GM23338 (cell line): Measurements from ENCODE around the gene PGBD5. TPM values are rescaled to one million over a fixed set of nuclear protein-coding genes. Genes with fewer than 3 reads are reported as not detected.

Experiments
- ATAC-seq: fragments of 200-7000 bp; cut with Tn5 transposase; 3 replicates; pipeline ENCODE4 v1.9.1; 2020
- DNase-seq: peaks from one replicate; pipeline ENCODE4 v3.0.0-alpha.2; 2015; ENCODE audit warnings: low spot score
- H2AFZ ChIP-seq: fragments of 200-600 bp; sonication (generic); 2 replicates; pipeline ENCODE4 v1.8.0; 2016; ENCODE audit warnings: antibody characterized with exemption, mild to moderate bottlenecking, moderate library complexity
- H3F3A ChIP-seq: fragments of 200-600 bp; sonication (generic); replicated peaks from 2 replicates; pipeline ENCODE4 v1.8.0; 2017; ENCODE audit warnings: antibody characterized with exemption, mixed run types, low read depth
- H3K27ac ChIP-seq: fragments of 200-600 bp; sonication (generic); 2 replicates; pipeline ENCODE4 v1.6.1; 2016; ENCODE audit warnings: low read depth
- H3K27me3 ChIP-seq: fragments of 200-600 bp; sonication (generic); 2 replicates; pipeline ENCODE4 v1.8.0; 2016; ENCODE audit warnings: mild to moderate bottlenecking, mixed run types, moderate library complexity; ENCODE audit not compliant: insufficient read depth
- H3K36me3 ChIP-seq: fragments of 200-600 bp; sonication (generic); 2 replicates; pipeline ENCODE4 v1.8.0; 2016; ENCODE audit warnings: mild to moderate bottlenecking; ENCODE audit not compliant: insufficient read depth
- H3K4me1 ChIP-seq: fragments of 200-600 bp; sonication (generic); 2 replicates; pipeline ENCODE4 v1.8.0; 2016; ENCODE audit warnings: mild to moderate bottlenecking, moderate library complexity; ENCODE audit not compliant: insufficient read depth
- H3K4me2 ChIP-seq: fragments of 200-600 bp; sonication (generic); 2 replicates; pipeline ENCODE4 v1.7.1; 2017; ENCODE audit warnings: mixed run types
- H3K4me3 ChIP-seq: fragments of 200-600 bp; sonication (generic); 2 replicates; pipeline ENCODE4 v1.6.1; 2016; ENCODE audit warnings: mixed run types
- H3K79me2 ChIP-seq: fragments of 200-600 bp; sonication (generic); replicated peaks from 2 replicates; pipeline ENCODE4 v1.8.0; 2017; ENCODE audit warnings: mild to moderate bottlenecking; ENCODE audit not compliant: insufficient read depth
- H3K9me2 ChIP-seq: fragments of 200-600 bp; sonication (generic); 2 replicates; pipeline ENCODE4 v1.8.0; 2017; ENCODE audit not compliant: insufficient read depth
- H4K20me1 ChIP-seq: fragments of 200-600 bp; sonication (generic); replicated peaks from 2 replicates; pipeline ENCODE4 v1.8.0; 2017; ENCODE audit warnings: mild to moderate bottlenecking; ENCODE audit not compliant: insufficient read depth
- H3K27ac Mint-ChIP-seq: 2 replicates; pipeline ENCODE4 v1.8.0; 2020; ENCODE audit warnings: inconsistent platforms, mild to moderate bottlenecking, moderate library complexity, mixed read lengths
- H3K27me3 Mint-ChIP-seq: 3 replicates; pipeline ENCODE4 v1.8.0; 2022; ENCODE audit warnings: low read depth, mild to moderate bottlenecking, moderate library complexity, mixed read lengths, inconsistent platforms; ENCODE audit not compliant: insufficient read depth, poor library complexity
- H3K36me3 Mint-ChIP-seq: 3 replicates; pipeline ENCODE4 v1.8.0; 2021; ENCODE audit warnings: low read depth, mild to moderate bottlenecking, inconsistent platforms, moderate library complexity, mixed read lengths
- H3K4me1 Mint-ChIP-seq: 3 replicates; pipeline ENCODE4 v1.8.0; 2020; ENCODE audit warnings: mild to moderate bottlenecking, inconsistent platforms, mixed read lengths
- H3K4me3 Mint-ChIP-seq: 3 replicates; pipeline ENCODE4 v1.8.0; 2021; ENCODE audit warnings: moderate library complexity, mild to moderate bottlenecking, inconsistent platforms, mixed read lengths
- H3K9me3 Mint-ChIP-seq: 3 replicates; pipeline ENCODE4 v1.8.0; 2020; ENCODE audit warnings: moderate library complexity, mild to moderate bottlenecking, inconsistent platforms, mixed read lengths
- CREB1 ChIP-seq: fragments of 250-450 bp; sonication (Bioruptor Pico); IDR thresholded peaks from 2 replicates; pipeline ENCODE4 v1.5.0; 2020; ENCODE audit warnings: low read depth, mild to moderate bottlenecking, moderate library complexity
- CTCF ChIP-seq, 2 experiments: fragments of 200-600 bp in 1 of 2; sonication (generic) in 1 of 2; conservative IDR thresholded peaks; 2 replicates each; pipeline versions ENCODE4 v1.5.1 to v1.6.1; 2016 to 2017; ENCODE audit warnings: antibody characterized with exemption in 2 of 2, low read depth in 2 of 2, mild to moderate bottlenecking in 2 of 2, moderate library complexity in 1 of 2
- ETS1 ChIP-seq: IDR thresholded peaks from 2 replicates; pipeline ENCODE4 v1.6.1; 2016; ENCODE audit warnings: antibody characterized with exemption
- EZH2 ChIP-seq: fragments of 200-600 bp; sonication (generic); IDR thresholded peaks from one replicate; pipeline ENCODE4 v1.8.0; 2017; ENCODE audit warnings: antibody characterized with exemption, mild to moderate bottlenecking, low read depth; ENCODE audit not compliant: unreplicated experiment
- EZH2phosphoT487 ChIP-seq: fragments of 200-600 bp; sonication (generic); IDR thresholded peaks from one replicate; pipeline ENCODE4 v1.8.1; 2018; ENCODE audit warnings: antibody characterized with exemption; ENCODE audit not compliant: unreplicated experiment
- JUNB ChIP-seq: IDR thresholded peaks from one replicate; pipeline ENCODE4 v1.6.1; 2016; ENCODE audit warnings: antibody characterized with exemption; ENCODE audit not compliant: unreplicated experiment
- NANOG ChIP-seq: IDR thresholded peaks from 2 replicates; pipeline ENCODE4 v1.6.1; 2016; ENCODE audit warnings: antibody characterized with exemption, borderline replicate concordance
- POLR2AphosphoS5 ChIP-seq: IDR thresholded peaks from 2 replicates; pipeline ENCODE4 v1.6.1; 2016; ENCODE audit warnings: antibody characterized with exemption, low read depth
- REST ChIP-seq: IDR thresholded peaks from one replicate; pipeline ENCODE4 v1.6.1; 2018; ENCODE audit warnings: antibody characterized with exemption; ENCODE audit not compliant: unreplicated experiment
- STAT1 ChIP-seq: IDR thresholded peaks from one replicate; pipeline ENCODE4 v1.6.1; 2016; ENCODE audit warnings: antibody characterized with exemption; ENCODE audit not compliant: unreplicated experiment
- ZNF114 ChIP-seq: fragments of 250-450 bp; sonication (Bioruptor Pico); IDR thresholded peaks from 2 replicates; pipeline ENCODE4 v1.5.0; 2020; ENCODE audit warnings: mild to moderate bottlenecking, moderate library complexity
- ZNF331 ChIP-seq: fragments of 250-450 bp; sonication (Bioruptor Pico); IDR thresholded peaks from 2 replicates; pipeline ENCODE4 v1.5.0; 2020; ENCODE audit warnings: low read depth, mild to moderate bottlenecking, moderate library complexity
- ZNF462 ChIP-seq: fragments of 250-450 bp; sonication (Bioruptor Pico); IDR thresholded peaks from 2 replicates; pipeline ENCODE4 v1.5.0; 2020; ENCODE audit warnings: mild to moderate bottlenecking, moderate library complexity
- polyA plus RNA-seq: library from polyadenylated mRNA; unstranded; fragments of >200 nt; fragmentation: Nextera tagmentation; extraction: Ambion mirVana; gene quantifications from 2 replicates; pipeline ENCODE4 v1.2.1, GENCODE V29; 2016
- total RNA-seq: library from RNA; depleted of rRNA; stranded (reverse); fragments of >200 nt; shearing (Covaris generic); gene quantifications from 2 replicates; pipeline ENCODE4 v1.2.3, GENCODE V29; 2014

Gene PGBD5
- total and polyA plus RNA-seq, 2 experiments from 2014 or later, result 3.4 to 16.6 TPM

- H3K9me3 Mint-ChIP-seq, result no peaks in the 10 kb centered on the region
- H2AFZ ChIP-seq, result no peak overlapping the region
- H3K4me1 ChIP-seq, result peaks cover 23% of the 10 kb centered on the region
- H3K79me2 ChIP-seq, result peaks cover 47% of the 10 kb centered on the region
- H3K4me3 ChIP-seq, result no peak overlapping the region
- 0 out of 2 replicates have a peak overlapping the region, but pooled peaks have one; percentile 26 for H3K27ac ChIP-seq
- peak overlapping the region; percentile 34; the same call in 1 of the 3 replicates for H3K4me3 Mint-ChIP-seq
- H3K27me3 ChIP-seq, result no peaks in the 10 kb centered on the region
- DNase-seq (peak; percentile 55), ATAC-seq (peak; percentile 38)
- TF ChIP-seq CTCF (conservative IDR thresholded peaks at IDR 0.05; ENCODE audit: low read depth in 2 of 2) (no peak), ETS1 (no peak), POLR2AphosphoS5 (no peak), JUNB (no peak), ZNF114 (CRISPR knock-in tag) (no peak), EZH2phosphoT487 (no peak), EZH2 (no peak), REST (no peak), ZNF331 (CRISPR knock-in tag) (no peak), CREB1 (CRISPR knock-in tag) (no peak), STAT1 (no peak), NANOG (no peak), ZNF462 (CRISPR knock-in tag) (no peak)
- H3K36me3 ChIP-seq, result no peaks in the 10 kb centered on the region
- peaks cover 16% of the 10 kb centered on the region for H3K27me3 Mint-ChIP-seq
- peak overlapping the region; percentile 73 for H3K4me2 ChIP-seq
- no peaks in the 10 kb centered on the region for H3K36me3 Mint-ChIP-seq
- peaks cover 46% of the 10 kb centered on the region for H3K4me1 Mint-ChIP-seq
- no peaks in the 10 kb centered on the region for H3K9me2 ChIP-seq
- H4K20me1 ChIP-seq, result peaks cover 3% of the 10 kb centered on the region; the same call in 1 of the 2 replicates
- H3F3A ChIP-seq, result 0 out of 2 replicates have a peak, but pooled peaks cover 2% of the 10 kb centered on the region
- peak overlapping the region; percentile 65; the same call in 1 of the 2 replicates for H3K27ac Mint-ChIP-seq
These were observed 33.1 kb downstream of the PGBD5 start for GRCh38 chr1:230392920-230393521.
